GM21576 (cell line): ENCODE data around the gene PTPRN2.
"Not testable (repeated sequence)": the region's sequence is repeated elsewhere in the genome, so short reads cannot be mapped to it uniquely, and the experiment has no call there.

Experiments used
- ATAC-seq: cut with Tn5 transposase; IDR thresholded peaks from one replicate; pipeline ENCODE4 v1.9.1; 2021; ENCODE audit warnings: mild to moderate bottlenecking, moderate library complexity; ENCODE audit not compliant: unreplicated experiment

Gene PTPRN2

DNA sequence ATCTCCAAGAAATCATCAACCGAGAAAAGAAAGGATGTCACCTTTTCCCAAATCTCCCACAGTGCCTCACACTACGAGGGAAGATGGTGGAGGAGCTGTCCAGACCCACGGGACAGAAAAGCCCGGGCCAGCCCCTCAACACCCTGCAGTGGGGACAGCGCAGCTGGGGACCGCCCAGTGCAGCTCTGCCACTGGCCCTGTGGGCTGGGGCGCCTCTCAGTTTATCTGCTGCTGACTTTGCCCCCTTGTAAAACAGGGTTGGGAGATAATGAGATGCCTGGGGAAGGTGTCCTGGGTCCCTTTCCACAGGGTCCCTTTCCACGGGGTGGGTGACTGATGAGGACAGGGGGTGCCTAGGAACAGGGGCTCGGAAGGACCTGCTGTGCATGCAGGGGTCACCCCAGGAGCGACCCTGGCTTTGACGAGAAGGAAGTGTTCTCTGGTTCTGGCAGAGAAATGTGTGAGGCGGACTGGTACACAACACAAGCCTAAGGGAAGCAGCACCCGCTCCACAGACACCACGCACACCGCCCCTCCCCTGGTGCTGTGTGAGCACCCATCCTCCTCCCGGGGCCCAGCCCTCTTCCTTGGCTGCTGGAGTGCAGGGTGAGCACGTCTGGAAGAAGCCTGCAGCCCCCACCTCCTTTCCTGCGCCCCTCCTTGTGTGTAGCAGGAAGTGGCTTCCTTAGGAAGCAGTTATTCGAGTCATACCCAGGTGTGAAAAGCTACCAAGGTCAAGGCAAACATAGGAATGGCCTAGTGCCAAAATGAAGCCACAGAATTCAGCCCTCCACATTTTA lies 911.0 kb downstream of the PTPRN2 start:
- ATAC-seq, result no peak

DNA sequence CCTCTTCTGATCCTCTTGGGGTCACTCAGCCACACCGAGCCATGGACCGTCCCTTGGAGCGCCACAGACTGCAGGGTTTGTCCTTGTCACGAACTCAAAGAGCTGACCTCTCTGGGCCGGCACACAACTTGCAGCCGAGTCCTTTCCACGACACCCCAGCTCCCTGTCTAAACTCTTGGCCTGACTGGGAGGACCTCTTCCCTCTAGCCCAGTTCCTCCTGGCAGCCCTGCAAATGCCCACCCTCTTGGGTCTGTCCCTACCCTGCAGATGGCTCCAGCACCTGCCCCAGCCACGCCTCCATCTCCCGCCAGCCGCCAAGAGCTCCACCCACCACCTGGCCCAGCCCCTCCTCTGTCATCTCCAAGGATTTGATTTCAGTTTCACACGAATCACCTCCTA lies 911.6 kb downstream of the PTPRN2 start:
- ATAC-seq, result no peak

DNA sequence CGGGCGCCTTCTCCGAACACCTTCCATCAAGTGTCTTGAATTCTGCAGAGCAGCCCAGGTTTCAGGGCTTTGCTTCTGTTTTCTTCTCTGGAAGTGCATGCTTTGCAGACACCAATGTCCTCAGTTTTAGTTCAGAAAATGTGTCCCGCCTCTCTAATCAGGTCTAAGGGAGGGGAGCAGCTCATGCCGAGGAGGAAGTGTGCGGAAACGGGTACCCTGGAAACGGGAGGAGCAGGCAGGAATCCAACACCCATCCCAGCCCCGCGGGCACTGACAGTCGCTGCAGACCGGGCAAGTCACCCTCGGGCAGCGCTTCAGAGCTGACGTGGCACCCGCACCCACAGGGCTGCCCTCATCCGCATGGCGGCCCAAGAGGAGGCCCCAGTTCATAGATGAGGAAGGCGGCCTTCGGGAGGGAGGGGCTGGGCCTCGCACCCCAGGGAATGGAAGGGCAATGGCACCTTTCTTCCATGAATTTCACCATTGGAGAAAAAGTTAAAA lies 912.1 kb downstream of the PTPRN2 start:
- no peak for ATAC-seq

DNA sequence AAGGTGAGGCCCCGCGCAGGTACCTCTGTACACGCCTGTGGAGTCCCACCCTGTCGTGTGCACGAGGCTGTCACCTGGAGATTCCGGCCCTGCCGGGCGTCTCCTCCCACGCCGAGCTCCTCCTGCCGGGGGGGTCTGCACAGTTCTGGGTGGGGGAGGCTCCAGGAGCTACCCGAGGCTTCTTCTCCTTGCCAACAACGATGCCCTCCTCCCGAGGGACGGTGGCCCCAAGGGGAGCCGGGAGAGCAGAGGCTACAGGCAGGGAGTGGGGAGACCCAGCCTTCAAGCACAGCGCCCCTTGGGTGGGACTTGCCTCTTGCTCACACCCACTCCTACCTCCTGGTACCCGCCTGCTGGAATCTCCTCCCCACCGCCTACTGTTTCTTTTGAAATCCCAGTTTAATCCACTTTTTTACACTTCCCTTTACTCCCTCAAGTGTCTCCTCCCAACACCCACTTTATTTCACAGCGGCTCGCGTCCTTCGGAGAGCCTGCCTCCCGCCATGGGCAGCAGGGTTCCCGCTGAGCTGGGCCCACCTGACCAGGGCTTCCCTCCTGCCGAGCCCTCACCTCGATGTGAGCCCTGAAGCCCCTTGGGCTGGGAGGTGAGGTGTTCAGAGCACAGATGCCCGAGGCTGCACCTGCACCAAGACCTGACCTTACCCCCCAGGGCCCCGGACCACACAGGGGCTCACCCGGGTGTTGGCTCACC lies 912.8 kb downstream of the PTPRN2 start:
- ATAC-seq, result no peak

DNA sequence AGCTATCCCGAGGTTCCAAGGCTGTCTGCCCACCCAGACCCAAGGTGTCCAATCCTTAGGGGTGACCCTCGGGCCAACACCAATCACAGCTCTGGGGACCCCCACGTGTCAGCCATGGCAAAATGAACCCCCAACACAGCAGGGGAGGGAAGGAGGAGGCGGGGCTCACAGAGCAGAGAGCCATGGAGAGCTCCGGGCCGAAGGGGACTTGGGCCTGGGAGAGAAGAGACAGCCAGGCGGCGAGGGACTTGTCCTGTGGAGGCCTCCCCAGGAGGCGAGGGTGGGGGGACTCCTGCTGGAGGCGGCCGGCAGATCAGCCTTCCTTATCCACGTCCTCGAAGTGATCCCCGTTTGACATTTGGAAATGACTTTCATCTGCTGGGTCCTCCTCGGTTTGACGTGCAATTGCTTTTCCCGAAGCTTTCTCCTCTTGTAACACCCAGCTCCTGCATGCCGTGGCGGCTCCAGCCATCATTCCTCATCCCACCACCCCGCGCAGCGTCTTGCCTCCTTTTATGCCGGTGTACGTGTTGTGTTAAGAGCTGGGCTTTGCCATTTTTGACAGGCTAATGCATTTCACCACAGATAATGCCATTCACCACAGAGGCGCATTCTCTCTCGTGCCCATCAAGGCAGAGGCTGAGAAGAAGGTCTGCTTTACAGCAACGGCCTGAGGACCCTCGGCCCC lies 913.5 kb downstream of the PTPRN2 start:
- ATAC-seq, result no peak

DNA sequence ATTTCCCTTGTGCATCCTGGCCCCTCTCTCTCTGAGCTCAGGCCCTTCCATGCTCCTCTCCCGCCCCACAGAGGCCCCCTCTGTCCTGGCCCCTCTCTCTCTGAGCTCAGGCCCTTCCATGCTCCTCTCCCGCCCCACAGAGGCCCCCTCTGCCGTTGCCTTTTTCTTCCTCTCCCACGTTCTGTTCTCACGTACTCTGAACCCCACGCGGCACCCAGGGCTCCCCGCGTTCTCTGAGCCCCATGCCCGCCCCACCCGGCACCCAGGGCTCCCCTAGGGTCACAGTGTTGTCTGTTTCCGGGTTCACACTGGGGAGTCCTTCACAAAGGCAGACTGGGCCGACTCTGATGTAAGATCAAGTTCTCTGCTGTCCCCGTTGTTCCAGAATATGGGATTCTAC lies 914.0 kb downstream of the PTPRN2 start:
- ATAC-seq, result no peak

GRCh38 chr7:157671358-157672255 lies 916.0 kb downstream of the PTPRN2 start:
- no peak for ATAC-seq

- no peak for ATAC-seq
Observed at GRCh38 chr7:157670490-157671357, 916.9 kb downstream of the PTPRN2 start.

GRCh38 chr7:157669768-157670351 lies 917.8 kb downstream of the PTPRN2 start:
- ATAC-seq, result no peak

GRCh38 chr7:157668884-157669767 lies 918.5 kb downstream of the PTPRN2 start:
- ATAC-seq, result no peak

- ATAC-seq, result no peak
Observed at GRCh38 chr7:157668221-157668883, 919.3 kb downstream of the PTPRN2 start.

DNA sequence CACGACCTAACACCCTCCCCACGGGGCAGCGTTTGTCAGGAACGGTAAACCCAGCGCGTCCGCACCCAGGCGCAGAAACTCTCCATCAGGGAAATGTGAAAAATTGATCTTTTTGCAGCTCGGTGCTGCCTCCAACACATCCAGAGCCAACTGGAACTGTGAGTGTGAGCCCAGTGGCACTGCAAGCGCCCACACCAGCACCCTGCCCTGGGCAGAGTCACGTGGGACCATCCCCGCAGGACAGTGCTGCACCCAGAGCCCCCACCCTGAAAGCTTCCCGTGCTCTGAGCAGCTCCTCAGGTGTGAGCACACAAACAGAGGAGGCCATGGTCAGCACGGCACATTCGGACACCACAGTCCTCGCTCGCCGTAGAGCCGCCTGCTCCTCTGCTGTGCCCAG lies 919.9 kb downstream of the PTPRN2 start:
- ATAC-seq, result no peak

- no peak for ATAC-seq
Observed at GRCh38 chr7:157667261-157667660, 920.4 kb downstream of the PTPRN2 start.

GRCh38 chr7:157666530-157667040 lies 921.0 kb downstream of the PTPRN2 start:
- ATAC-seq, result no peak

DNA sequence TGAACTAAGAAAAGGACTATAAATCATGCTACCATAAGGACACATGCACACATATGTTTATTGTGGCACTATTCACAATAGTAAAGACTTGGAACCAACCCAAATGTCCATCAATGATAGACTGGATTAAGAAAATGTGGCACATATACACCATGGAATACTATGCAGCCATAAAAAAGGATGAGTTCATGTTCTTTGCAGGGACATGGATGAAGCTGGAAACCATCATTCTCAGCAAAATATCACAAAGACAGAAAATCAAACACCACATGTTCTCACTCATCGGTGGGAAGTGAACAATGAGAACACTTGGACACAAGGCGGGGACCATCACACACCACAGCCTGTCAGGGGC lies 922.0 kb downstream of the PTPRN2 start:
- not testable (repeated sequence) for ATAC-seq

- no peak for ATAC-seq
Observed at GRCh38 chr7:157664871-157665633, 922.6 kb downstream of the PTPRN2 start.

DNA sequence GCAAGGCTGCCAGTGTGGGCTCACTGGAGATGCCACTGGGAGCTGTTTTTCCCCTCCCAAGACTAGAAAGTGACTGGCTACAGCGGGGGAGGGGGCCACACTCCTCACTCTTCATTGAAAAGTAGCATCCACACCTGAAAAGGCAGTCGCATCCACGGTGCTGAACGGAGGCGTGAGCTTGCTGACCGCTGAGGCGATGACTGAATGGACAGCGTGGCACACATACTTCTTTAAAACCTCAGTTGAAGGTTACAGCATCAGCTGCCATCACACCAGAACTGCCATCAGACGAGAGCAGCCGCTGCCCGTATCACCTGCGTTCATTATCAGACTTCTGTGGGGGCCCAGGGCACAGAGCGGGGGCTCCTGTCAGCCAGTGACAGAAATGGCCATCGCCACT lies 923.6 kb downstream of the PTPRN2 start:
- no peak for ATAC-seq
